ENCODE results near the gene SPPL3. TPM values are rescaled to one million over a fixed set of nuclear protein-coding genes. Genes with fewer than 3 reads are reported as not detected.
A peak's percentile ranks its signal among the peaks of the same experiment; 100 is the strongest.

Gene SPPL3
- total RNA-seq, 1 donor from 2014 or later = 56.8 TPM

- no peaks in the 10 kb centered on the region for H3K27me3 Mint-ChIP-seq (ENCODE audit: low read depth)
- peak overlapping the region; percentile 84 for H3K4me3 Mint-ChIP-seq
- H3K4me1 Mint-ChIP-seq = peaks cover 18% of the 10 kb centered on the region
- peaks cover 4% of the 10 kb centered on the region for H3K36me3 Mint-ChIP-seq (ENCODE audit: low read depth)
- DNase-seq (ENCODE audit: low read depth, low spot score) = no peak
- peak overlapping the region; percentile 9 for H3K27ac Mint-ChIP-seq (ENCODE audit: unreplicated experiment)
- no peaks in the 10 kb centered on the region for H3K9me3 Mint-ChIP-seq
- TF ChIP-seq CTCF (conservative IDR thresholded peaks at IDR 0.05) = no peak
Observed at GRCh38 chr12:120724720-120725119, 179.4 kb downstream of the SPPL3 start.

GRCh38 chr12:120722784-120723183, 181.4 kb downstream of the SPPL3 start:
- peaks cover 11% of the 10 kb centered on the region for H3K36me3 Mint-ChIP-seq (ENCODE audit: low read depth)
- DNase-seq (ENCODE audit: low read depth, low spot score) = no peak
- peaks cover 18% of the 10 kb centered on the region for H3K4me1 Mint-ChIP-seq
- no peaks in the 10 kb centered on the region for H3K27me3 Mint-ChIP-seq (ENCODE audit: low read depth)
- TF ChIP-seq CTCF (conservative IDR thresholded peaks at IDR 0.05) = no peak
- no peak overlapping the region for H3K27ac Mint-ChIP-seq (ENCODE audit: unreplicated experiment)
- H3K9me3 Mint-ChIP-seq = no peaks in the 10 kb centered on the region
- H3K4me3 Mint-ChIP-seq = no peak overlapping the region

- Mint-ChIP-seq H3K4me3 (no peak overlapping the region), H3K36me3 (ENCODE audit: low read depth) (peaks cover 11% of the 10 kb centered on the region)
- TF ChIP-seq CTCF (conservative IDR thresholded peaks at IDR 0.05) = no peak
Observed at GRCh38 chr12:120721866-120722265, 182.3 kb downstream of the SPPL3 start.

GRCh38 chr12:120720987-120721801, 183.0 kb downstream of the SPPL3 start:
- no peak for DNase-seq (ENCODE audit: low read depth, low spot score)
- TF ChIP-seq CTCF (conservative IDR thresholded peaks at IDR 0.05) = no peak
- Mint-ChIP-seq H3K4me3 (no peak overlapping the region), H3K36me3 (ENCODE audit: low read depth) (peaks cover 17% of the 10 kb centered on the region), H3K4me1 (peaks cover 15% of the 10 kb centered on the region), H3K27ac (ENCODE audit: unreplicated experiment) (peak overlapping the region; percentile 19), H3K9me3 (no peaks in the 10 kb centered on the region), H3K27me3 (ENCODE audit: low read depth) (no peaks in the 10 kb centered on the region)

More at GRCh38 chr12:120721866-120722265, 182.3 kb downstream of the SPPL3 start:
- DNase-seq (ENCODE audit: low read depth, low spot score) = no peak
- Mint-ChIP-seq H3K27me3 (ENCODE audit: low read depth) (no peaks in the 10 kb centered on the region), H3K9me3 (no peaks in the 10 kb centered on the region), H3K4me1 (peaks cover 18% of the 10 kb centered on the region), H3K27ac (ENCODE audit: unreplicated experiment) (no peak overlapping the region)

- no peaks in the 10 kb centered on the region for H3K9me3 Mint-ChIP-seq
- DNase-seq (ENCODE audit: low read depth, low spot score) = no peak
- peaks cover 11% of the 10 kb centered on the region for H3K4me1 Mint-ChIP-seq
- TF ChIP-seq CTCF (conservative IDR thresholded peaks at IDR 0.05) = no peak
- peaks cover 17% of the 10 kb centered on the region for H3K36me3 Mint-ChIP-seq (ENCODE audit: low read depth)
- no peak overlapping the region for H3K4me3 Mint-ChIP-seq
- no peaks in the 10 kb centered on the region for H3K27me3 Mint-ChIP-seq (ENCODE audit: low read depth)
- peak overlapping the region; percentile 19 for H3K27ac Mint-ChIP-seq (ENCODE audit: unreplicated experiment)
Observed at GRCh38 chr12:120720234-120720986, 183.7 kb downstream of the SPPL3 start.

All from neural crest cell (in vitro differentiated cells).